ENCODE data around the gene RABGAP1L.
"Not testable (repeated sequence)": the region's sequence is repeated elsewhere in the genome, so short reads cannot be mapped to it uniquely, and the experiment has no call there.

The RABGAP1L gene

GRCh38 chr1:174242856-174243255 lies 83.5 kb downstream of the RABGAP1L start:
- no peak for DNase-seq (ENCODE audit: low read depth in 2 of 2)

GRCh38 chr1:174243451-174244000 lies 84.2 kb downstream of the RABGAP1L start:
- no peak for DNase-seq (ENCODE audit: low read depth in 2 of 2)

- no peak for DNase-seq (ENCODE audit: low read depth in 2 of 2)
Observed at GRCh38 chr1:174244017-174244416, 84.7 kb downstream of the RABGAP1L start.

- DNase-seq (ENCODE audit: low read depth in 2 of 2) = no peak
Observed at GRCh38 chr1:174247472-174247871, 88.2 kb downstream of the RABGAP1L start.

- DNase-seq (ENCODE audit: low read depth in 2 of 2) = no peak
Observed at GRCh38 chr1:174248041-174248440, 88.7 kb downstream of the RABGAP1L start.

GRCh38 chr1:174256386-174256785 lies 97.1 kb downstream of the RABGAP1L start:
- DNase-seq (ENCODE audit: low read depth in 2 of 2) = not testable (repeated sequence)

- peak; percentile 23 to 32 for DNase-seq (ENCODE audit: low read depth in 2 of 2)
Observed at GRCh38 chr1:174258148-174258550, 98.8 kb downstream of the RABGAP1L start.

GRCh38 chr1:174262349-174263241 lies 103.3 kb downstream of the RABGAP1L start:
- DNase-seq (ENCODE audit: low read depth in 2 of 2) = no peak

GRCh38 chr1:174265282-174265681 lies 106.0 kb downstream of the RABGAP1L start:
- DNase-seq (ENCODE audit: low read depth in 2 of 2) = no peak

GRCh38 chr1:174266476-174266875 lies 107.2 kb downstream of the RABGAP1L start:
- no peak for DNase-seq (ENCODE audit: low read depth in 2 of 2)

GRCh38 chr1:174266991-174267612 lies 107.8 kb downstream of the RABGAP1L start:
- DNase-seq (ENCODE audit: low read depth in 2 of 2) = no peak

GRCh38 chr1:174269989-174270651 lies 110.8 kb downstream of the RABGAP1L start:
- DNase-seq (ENCODE audit: low read depth in 2 of 2) = no peak

GRCh38 chr1:174273190-174273589 lies 113.9 kb downstream of the RABGAP1L start:
- DNase-seq (ENCODE audit: low read depth in 2 of 2) = no peak

GRCh38 chr1:174273776-174274175 lies 114.5 kb downstream of the RABGAP1L start:
- no peak for DNase-seq (ENCODE audit: low read depth in 2 of 2)

GRCh38 chr1:174274452-174274851 lies 115.1 kb downstream of the RABGAP1L start:
- DNase-seq (ENCODE audit: low read depth in 2 of 2) = no peak

- DNase-seq (ENCODE audit: low read depth in 2 of 2) = no peak
Observed at GRCh38 chr1:174274884-174275283, 115.6 kb downstream of the RABGAP1L start.

- DNase-seq (ENCODE audit: low read depth in 2 of 2) = no peak
Observed at GRCh38 chr1:174276087-174276486, 116.8 kb downstream of the RABGAP1L start.

- no peak for DNase-seq (ENCODE audit: low read depth in 2 of 2)
Observed at GRCh38 chr1:174284052-174284451, 124.7 kb downstream of the RABGAP1L start.

- no peak for DNase-seq (ENCODE audit: low read depth in 2 of 2)
Observed at GRCh38 chr1:174286042-174286441, 126.7 kb downstream of the RABGAP1L start.

GRCh38 chr1:174289644-174290310 lies 130.5 kb downstream of the RABGAP1L start:
- DNase-seq (ENCODE audit: low read depth in 2 of 2) = no peak

- DNase-seq (ENCODE audit: low read depth in 2 of 2) = no peak
Observed at GRCh38 chr1:174291059-174291458, 131.7 kb downstream of the RABGAP1L start.

- DNase-seq (ENCODE audit: low read depth in 2 of 2) = no peak
Observed at GRCh38 chr1:174296309-174296708, 137.0 kb downstream of the RABGAP1L start.

All from activated CD4-positive, alpha-beta T cell treated with anti-CD3 and anti-CD28 coated beads for 24 hours (primary cell).